Endothelial cell (in vitro differentiated cells): ENCODE measurements around the gene TNFRSF8. TPM values are rescaled to one million over a fixed set of nuclear protein-coding genes. Genes with fewer than 3 reads are reported as not detected.

ENCODE experiments used
- DNase-seq: peaks from one replicate; pipeline ENCODE4 v3.0.0; 2021; ENCODE audit warnings: low spot score
- H3K27ac Mint-ChIP-seq: one replicate; pipeline ENCODE4 v1.8.0; 2021; ENCODE audit warnings: mixed read lengths, inconsistent platforms; ENCODE audit not compliant: unreplicated experiment
- H3K27me3 Mint-ChIP-seq: one replicate; pipeline ENCODE4 v1.8.0; 2021; ENCODE audit warnings: mild to moderate bottlenecking, moderate library complexity, mixed read lengths, inconsistent platforms; ENCODE audit not compliant: unreplicated experiment
- H3K36me3 Mint-ChIP-seq: one replicate; pipeline ENCODE4 v1.8.0; 2021; ENCODE audit warnings: mild to moderate bottlenecking, low read depth, mixed read lengths, inconsistent platforms; ENCODE audit not compliant: unreplicated experiment
- H3K4me1 Mint-ChIP-seq: one replicate; pipeline ENCODE4 v1.8.0; 2021; ENCODE audit warnings: mild to moderate bottlenecking, mixed read lengths, inconsistent platforms; ENCODE audit not compliant: unreplicated experiment
- H3K4me3 Mint-ChIP-seq: one replicate; pipeline ENCODE4 v1.8.0; 2021; ENCODE audit warnings: mild to moderate bottlenecking, mixed read lengths, inconsistent platforms; ENCODE audit not compliant: unreplicated experiment
- H3K9me3 Mint-ChIP-seq: one replicate; pipeline ENCODE4 v1.8.0; 2021; ENCODE audit warnings: mixed read lengths, inconsistent platforms; ENCODE audit not compliant: unreplicated experiment
- total RNA-seq: library from RNA; stranded (reverse); fragmentation: NEBNext Ultra II Directional; extraction: Animal tissue kit (Norgen Biotek cat#: 25700); gene quantifications from one replicate; pipeline ENCODE4 v1.2.1, GENCODE V29; 2021; ENCODE audit not compliant: unreplicated experiment
- TF ChIP-seq, protein P1 (sequence below): fragments of 200-600 bp; sonication (generic); IDR thresholded peaks from one replicate; pipeline ENCODE4 v1.5.0; 2021; ENCODE audit warnings: antibody characterized with exemption; ENCODE audit not compliant: unreplicated experiment

Gene TNFRSF8
- total RNA-seq, 1 donor from 2014 or later = 1.9 TPM

DNA sequence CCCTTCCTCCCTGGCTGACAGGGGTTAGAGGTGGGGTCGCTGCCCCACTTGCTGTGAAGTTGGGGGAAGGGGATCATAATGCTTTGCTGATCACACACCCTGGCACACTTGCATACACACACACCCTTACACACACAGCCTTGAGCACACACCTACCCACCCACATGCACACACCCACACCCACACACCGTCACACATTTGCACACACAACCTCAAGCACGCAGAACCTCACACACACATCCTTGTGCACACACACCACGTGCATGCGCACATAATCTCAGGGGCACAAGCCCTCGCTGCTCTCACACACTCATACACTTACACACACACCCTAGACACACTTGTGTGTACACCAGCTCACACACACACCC is 16.4 kb upstream of the TNFRSF8 start:
- H3K27ac Mint-ChIP-seq = no peak overlapping the region
- no peaks in the 10 kb centered on the region for H3K4me1 Mint-ChIP-seq
- DNase-seq = no peak
- no peak overlapping the region for H3K4me3 Mint-ChIP-seq
- no peaks in the 10 kb centered on the region for H3K9me3 Mint-ChIP-seq
- H3K36me3 Mint-ChIP-seq = no peaks in the 10 kb centered on the region
- TF ChIP-seq, protein P1, sequence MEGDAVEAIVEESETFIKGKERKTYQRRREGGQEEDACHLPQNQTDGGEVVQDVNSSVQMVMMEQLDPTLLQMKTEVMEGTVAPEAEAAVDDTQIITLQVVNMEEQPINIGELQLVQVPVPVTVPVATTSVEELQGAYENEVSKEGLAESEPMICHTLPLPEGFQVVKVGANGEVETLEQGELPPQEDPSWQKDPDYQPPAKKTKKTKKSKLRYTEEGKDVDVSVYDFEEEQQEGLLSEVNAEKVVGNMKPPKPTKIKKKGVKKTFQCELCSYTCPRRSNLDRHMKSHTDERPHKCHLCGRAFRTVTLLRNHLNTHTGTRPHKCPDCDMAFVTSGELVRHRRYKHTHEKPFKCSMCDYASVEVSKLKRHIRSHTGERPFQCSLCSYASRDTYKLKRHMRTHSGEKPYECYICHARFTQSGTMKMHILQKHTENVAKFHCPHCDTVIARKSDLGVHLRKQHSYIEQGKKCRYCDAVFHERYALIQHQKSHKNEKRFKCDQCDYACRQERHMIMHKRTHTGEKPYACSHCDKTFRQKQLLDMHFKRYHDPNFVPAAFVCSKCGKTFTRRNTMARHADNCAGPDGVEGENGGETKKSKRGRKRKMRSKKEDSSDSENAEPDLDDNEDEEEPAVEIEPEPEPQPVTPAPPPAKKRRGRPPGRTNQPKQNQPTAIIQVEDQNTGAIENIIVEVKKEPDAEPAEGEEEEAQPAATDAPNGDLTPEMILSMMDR = no peak
- peaks cover 1% of the 10 kb centered on the region for H3K27me3 Mint-ChIP-seq

DNA sequence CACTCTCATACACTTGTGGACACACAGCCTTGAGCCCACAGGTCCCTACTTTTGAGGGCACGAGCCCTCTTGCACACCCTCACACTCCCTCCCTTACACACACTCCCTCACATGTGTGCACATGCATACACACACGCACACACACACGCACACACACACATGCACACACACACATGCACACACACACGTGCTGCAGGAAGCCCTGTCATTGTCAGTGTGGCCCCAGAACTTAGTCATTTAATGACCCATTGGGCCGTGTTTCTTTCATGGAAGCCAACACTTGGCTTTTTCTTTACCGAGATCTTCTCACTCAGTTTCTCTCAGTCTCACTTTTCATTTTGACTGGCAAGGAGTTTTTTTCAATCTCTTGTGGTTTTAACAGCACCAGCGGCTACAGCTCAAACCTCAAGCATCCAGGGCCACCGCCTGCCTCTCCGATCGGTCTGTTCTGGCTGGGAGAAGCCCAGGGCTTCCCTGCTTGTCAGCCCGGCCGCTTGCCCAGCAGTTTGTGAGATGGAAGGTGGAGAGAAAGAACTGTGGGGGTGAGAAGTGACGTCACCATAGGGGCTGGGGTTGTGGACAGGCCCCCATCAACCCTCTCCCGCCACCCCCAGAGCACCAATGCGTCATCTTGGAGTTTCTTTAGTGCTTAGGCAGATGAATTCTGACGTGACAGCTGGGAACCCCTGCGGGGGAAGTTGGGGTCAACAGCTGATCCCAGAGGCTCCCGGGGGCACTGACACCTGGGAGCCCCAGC is 15.8 kb upstream of the TNFRSF8 start:
- H3K27me3 Mint-ChIP-seq = peaks cover 2% of the 10 kb centered on the region
- no peaks in the 10 kb centered on the region for H3K9me3 Mint-ChIP-seq
- TF ChIP-seq, protein P1 = no peak
- DNase-seq = no peak
- H3K4me3 Mint-ChIP-seq = no peak overlapping the region
- no peaks in the 10 kb centered on the region for H3K36me3 Mint-ChIP-seq
- no peaks in the 10 kb centered on the region for H3K4me1 Mint-ChIP-seq
- no peak overlapping the region for H3K27ac Mint-ChIP-seq

DNA sequence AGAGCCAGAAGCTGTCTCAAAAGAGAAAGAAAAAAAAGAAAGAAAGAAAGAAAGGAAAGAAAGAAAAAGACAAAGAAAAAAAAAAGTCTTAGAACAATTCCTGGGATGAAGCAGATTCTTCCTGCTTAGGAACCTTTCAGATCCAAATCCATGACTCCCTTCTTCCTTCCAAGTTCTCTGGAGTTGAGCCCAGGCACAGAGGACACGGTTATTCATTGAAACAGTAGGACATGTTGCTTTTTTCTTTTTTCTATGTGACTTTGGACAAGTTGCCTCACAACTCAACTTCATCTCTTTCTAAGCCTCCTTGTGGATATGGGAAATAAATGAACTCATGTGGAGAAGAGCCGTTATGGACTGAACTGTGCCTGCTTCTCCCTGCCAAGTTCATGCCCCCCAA is 14.7 kb upstream of the TNFRSF8 start:
- Mint-ChIP-seq H3K4me3 (no peak overlapping the region), H3K36me3 (no peaks in the 10 kb centered on the region), H3K27me3 (peaks cover 2% of the 10 kb centered on the region), H3K4me1 (no peaks in the 10 kb centered on the region), H3K27ac (no peak overlapping the region), H3K9me3 (no peaks in the 10 kb centered on the region)
- TF ChIP-seq, protein P1 = no peak
- no peak for DNase-seq

DNA sequence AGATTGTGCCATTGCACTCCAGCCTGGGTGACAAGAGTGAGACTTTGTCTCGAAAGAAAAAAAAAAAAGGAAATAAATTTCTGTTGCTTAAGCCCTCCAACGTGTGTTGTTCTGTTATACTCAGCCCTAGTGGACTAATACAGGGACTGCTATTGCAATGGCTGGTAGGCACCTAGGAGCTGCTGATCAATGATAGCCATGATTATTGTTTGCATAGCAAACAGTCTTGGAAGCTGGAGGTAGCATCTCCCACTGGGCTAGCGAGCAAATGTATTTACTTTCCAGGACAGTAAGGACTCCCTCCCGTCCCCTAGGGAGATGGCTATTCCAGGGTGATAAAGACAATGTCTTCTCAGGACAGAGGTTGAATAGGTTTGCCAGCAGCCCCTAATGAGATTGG is 13.5 kb upstream of the TNFRSF8 start:
- DNase-seq = no peak
- TF ChIP-seq, protein P1 = no peak
- Mint-ChIP-seq H3K9me3 (no peaks in the 10 kb centered on the region), H3K4me3 (no peak overlapping the region), H3K4me1 (no peaks in the 10 kb centered on the region), H3K27ac (no peak overlapping the region), H3K27me3 (peaks cover 5% of the 10 kb centered on the region), H3K36me3 (no peaks in the 10 kb centered on the region)

- no peak overlapping the region for H3K4me3 Mint-ChIP-seq
- no peak overlapping the region for H3K27ac Mint-ChIP-seq
- TF ChIP-seq, protein P1 = no peak
- no peaks in the 10 kb centered on the region for H3K4me1 Mint-ChIP-seq
- peaks cover 5% of the 10 kb centered on the region for H3K27me3 Mint-ChIP-seq
- no peak for DNase-seq
- no peaks in the 10 kb centered on the region for H3K36me3 Mint-ChIP-seq
- H3K9me3 Mint-ChIP-seq = no peaks in the 10 kb centered on the region
Measured at GRCh38 chr1:12051361-12051760, 11.7 kb upstream of the TNFRSF8 start.
